GM19351 (cell line): ENCODE data around the gene NUDT13.
A peak's percentile ranks its signal among the peaks of the same experiment; 100 is the strongest.
"Not testable (repeated sequence)": the region's sequence is repeated elsewhere in the genome, so short reads cannot be mapped to it uniquely, and the experiment has no call there.

Experiments
- ATAC-seq: cut with Tn5 transposase; IDR thresholded peaks from one replicate; pipeline ENCODE4 v1.9.1; 2021; ENCODE audit warnings: mild to moderate bottlenecking, moderate library complexity; ENCODE audit not compliant: unreplicated experiment

The NUDT13 gene

DNA sequence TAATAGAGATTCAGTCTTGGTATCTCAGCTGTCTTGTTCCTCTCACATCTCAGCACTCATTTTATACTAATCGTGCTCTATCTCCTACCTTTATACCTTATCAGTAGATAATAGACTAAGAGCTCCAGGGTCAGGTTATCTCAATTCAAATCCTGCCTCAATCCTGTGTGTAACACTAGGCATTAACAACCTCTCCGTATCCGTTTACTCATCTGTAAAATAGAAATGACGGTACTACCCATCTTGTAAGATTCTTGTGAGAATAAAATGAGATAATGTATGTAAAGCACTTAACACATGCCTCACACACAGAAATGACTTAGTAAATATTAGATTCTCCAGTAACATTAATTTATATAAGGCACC is 13.0 kb upstream of the NUDT13 start:
- no peak for ATAC-seq

GRCh38 chr10:73099141-73099540 is 11.1 kb upstream of the NUDT13 start:
- no peak for ATAC-seq

- ATAC-seq: no peak
Observed at GRCh38 chr10:73106301-73106700, 4.0 kb upstream of the NUDT13 start.

DNA sequence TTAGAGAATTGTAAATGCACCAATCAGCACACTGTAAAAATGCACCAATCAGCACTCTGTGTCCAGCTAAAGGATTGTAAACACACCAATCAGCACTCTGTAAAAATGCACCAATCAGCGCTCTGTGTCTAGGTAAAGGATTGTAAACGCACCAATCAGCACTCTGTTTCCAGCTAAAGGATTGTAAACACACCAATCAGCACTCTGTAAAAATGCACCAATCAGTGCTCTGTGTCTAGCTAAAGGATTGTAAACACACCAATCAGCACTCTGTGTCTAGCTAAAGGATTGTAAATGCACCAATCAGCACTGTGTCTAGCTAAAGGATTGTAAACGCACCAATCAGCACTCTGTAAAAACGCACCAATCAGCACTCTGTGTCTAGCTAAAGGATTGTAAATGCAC is 1.0 kb upstream of the NUDT13 start:
- not testable (repeated sequence) for ATAC-seq

- not testable (repeated sequence) for ATAC-seq
Observed at GRCh38 chr10:73112032-73112431, 1.8 kb downstream of the NUDT13 start.

DNA sequence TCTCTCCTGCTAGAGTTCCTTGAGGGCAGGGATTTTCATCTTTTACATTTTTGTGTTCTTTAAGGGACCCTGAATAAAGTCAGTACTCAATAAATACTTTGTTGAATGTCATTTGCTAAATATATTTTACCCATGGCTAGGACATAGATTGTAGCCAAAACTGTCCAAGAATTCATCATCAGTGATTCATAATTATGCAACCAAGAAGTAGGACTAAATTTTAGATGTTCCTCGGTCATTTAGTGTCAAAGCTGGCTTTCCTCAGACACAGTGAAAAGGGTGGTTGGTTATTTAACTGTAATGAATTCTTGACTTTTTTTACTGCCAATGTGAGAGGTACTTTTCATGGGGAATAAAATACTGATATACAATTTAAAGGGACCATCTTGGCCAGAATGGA is 3.3 kb downstream of the NUDT13 start:
- no peak for ATAC-seq

- ATAC-seq: no peak
Observed at GRCh38 chr10:73116017-73116416, 5.8 kb downstream of the NUDT13 start.

DNA sequence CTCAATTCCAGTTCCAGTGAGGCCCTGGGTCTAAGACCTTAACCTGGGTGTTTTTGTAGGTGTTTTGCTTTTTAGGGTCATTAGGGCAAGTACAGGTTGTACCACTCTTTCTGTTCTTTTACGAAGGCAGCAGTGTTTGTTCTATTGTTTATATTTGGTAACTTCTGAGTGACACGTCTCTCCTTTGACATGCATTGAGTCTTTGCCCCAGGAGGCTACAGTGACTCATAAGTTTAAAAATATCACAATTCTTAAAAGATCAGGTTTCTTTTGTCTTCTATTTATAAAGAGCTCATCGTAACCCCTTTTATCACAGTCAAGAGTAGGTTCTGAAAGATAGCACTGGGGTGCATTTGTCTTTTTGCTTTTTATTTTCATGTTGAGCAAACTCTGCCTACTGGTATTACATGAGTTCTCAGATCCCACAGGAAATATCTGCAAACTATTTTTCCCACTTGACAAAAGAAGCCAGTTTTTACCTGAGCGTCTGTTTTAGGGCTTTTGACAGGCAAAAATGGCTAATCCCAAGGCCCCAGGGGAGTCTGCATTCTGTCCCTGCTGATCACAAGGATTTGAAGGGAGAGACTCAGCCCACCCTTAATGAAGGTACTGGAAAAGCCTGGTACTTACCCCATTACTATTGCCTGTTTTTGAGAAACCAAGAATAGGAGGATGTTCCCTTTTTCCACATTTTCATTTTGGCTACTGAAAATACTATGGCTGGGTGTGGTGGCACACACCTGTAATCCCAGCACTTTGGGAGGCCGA is 7.9 kb downstream of the NUDT13 start:
- peak; percentile 92 for ATAC-seq

GRCh38 chr10:73119457-73119856 is 9.2 kb downstream of the NUDT13 start:
- no peak for ATAC-seq

DNA sequence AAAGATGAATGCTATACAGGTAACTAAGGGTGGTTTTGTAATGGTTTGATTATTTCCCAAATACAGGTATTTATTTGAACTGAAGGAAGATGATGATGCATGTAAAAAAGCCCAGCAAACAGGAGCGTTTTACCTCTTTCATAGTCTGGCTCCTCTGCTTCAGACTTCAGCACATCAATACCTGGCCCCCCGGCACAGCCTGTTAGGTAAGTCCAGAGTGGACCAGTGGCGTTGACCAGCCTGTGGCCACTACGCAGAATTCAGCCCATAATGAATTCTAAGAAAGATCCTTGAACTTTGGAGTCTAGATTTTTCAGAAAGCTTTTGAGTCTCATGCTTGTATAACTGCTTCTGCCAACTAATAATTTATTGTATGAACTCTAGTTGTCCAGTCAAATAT is 9.7 kb downstream of the NUDT13 start:
- no peak for ATAC-seq

GRCh38 chr10:73126343-73126742 is 16.1 kb downstream of the NUDT13 start:
- no peak for ATAC-seq

- ATAC-seq: no peak
Observed at GRCh38 chr10:73131301-73131700, 21.0 kb downstream of the NUDT13 start.

GRCh38 chr10:73131913-73132686 is 21.8 kb downstream of the NUDT13 start:
- no peak for ATAC-seq

DNA sequence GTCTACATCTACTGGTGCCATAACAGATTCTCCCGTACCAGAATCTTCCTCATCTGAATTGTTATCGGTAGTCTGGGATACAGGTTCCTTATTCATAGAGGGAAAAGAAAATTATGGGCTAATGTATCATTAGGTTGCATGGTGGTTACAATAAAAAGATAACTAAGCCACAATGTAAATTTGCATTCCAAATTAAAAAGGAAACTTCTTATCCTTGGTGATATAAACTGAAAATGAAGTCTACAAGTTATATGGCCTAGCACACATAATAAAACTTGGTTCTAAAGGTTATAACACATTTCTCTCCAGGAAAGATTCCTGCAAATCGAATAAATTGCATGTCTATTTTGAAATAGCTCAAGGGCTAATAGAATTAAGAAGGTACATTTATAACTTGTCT is 24.5 kb downstream of the NUDT13 start:
- no peak for ATAC-seq

DNA sequence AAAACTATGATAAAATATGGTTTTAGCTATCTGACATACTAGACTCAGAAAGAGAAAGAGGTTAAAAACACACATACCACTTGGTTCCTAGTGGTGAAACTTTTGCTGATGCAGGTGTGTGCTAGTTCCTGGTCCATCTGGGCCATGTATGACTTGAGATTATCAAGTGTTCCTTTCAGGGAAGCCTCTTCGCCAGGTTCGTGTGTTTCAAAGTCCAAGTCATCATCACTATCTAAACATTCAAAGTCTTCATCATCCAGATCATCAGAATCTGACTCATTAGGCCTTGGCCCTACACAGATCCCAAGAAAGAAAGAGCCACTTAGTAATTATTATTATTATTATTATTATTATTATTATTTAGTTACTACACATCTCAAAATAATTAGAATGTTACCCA is 26.4 kb downstream of the NUDT13 start:
- ATAC-seq: no peak

- ATAC-seq: no peak
Observed at GRCh38 chr10:73139251-73139650, 29.0 kb downstream of the NUDT13 start.

DNA sequence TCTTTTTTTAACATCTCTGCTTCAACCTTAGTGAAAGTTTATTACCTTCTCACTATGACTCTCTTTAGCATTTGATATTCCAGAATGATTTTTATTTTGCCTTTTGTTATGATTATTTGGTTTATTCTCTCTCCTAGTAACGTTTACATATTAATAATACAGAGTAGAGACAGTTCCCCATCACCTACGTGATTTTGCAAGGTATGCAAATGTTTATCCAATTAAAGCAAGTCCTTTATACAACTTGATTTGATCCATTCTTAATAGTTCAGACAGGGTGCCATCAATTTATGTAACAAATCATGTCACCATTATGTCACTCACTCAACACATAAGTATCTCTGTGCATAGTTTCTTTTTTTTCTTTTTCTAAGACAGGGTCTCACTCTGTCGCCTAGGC is 31.3 kb downstream of the NUDT13 start:
- no peak for ATAC-seq

GRCh38 chr10:73150633-73151413 is 40.6 kb downstream of the NUDT13 start:
- not testable (repeated sequence) for ATAC-seq

DNA sequence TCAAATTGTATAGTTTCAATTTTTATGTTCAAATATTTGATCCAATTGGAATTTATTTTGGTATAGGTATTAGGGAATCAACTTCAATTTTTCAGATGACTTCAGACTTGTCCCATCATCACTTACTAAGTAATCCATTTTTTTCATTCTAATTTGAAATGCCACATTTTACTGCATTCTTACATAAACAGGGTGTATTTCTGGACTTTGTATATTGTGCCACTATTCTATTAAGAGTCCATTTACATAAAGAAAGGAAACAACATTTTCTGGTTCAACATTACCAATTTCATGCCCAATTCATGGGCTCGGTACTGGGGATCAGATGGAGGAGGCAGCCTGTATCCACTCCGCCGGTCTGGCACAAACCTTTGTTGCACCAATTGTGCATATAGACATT is 41.8 kb downstream of the NUDT13 start:
- no peak for ATAC-seq

- ATAC-seq: no peak
Observed at GRCh38 chr10:73156054-73156453, 45.8 kb downstream of the NUDT13 start.

- no peak for ATAC-seq
Observed at GRCh38 chr10:73159038-73159648, 48.9 kb downstream of the NUDT13 start.
